Left kidney (tissue), 2 donors: Measurements from ENCODE around the gene TMEM115. TPM values are rescaled to one million over a fixed set of nuclear protein-coding genes. Genes with fewer than 3 reads are reported as not detected.

Experiments
- DNase-seq: peaks from one replicate; pipeline ENCODE4 v3.0.0-alpha.2; 2013
- polyA plus RNA-seq: library from polyadenylated mRNA; unstranded; fragments of 120-200 nt; gene quantifications from one replicate; pipeline ENCODE4 v1.2.1, GENCODE V29; 2013; ENCODE audit not compliant: insufficient read length

Gene TMEM115
- polyA plus RNA-seq, 1 donor = 28.6 TPM

GRCh38 chr3:50336452-50337174 lies 22.7 kb downstream of the TMEM115 start:
- DNase-seq = no peak

DNA sequence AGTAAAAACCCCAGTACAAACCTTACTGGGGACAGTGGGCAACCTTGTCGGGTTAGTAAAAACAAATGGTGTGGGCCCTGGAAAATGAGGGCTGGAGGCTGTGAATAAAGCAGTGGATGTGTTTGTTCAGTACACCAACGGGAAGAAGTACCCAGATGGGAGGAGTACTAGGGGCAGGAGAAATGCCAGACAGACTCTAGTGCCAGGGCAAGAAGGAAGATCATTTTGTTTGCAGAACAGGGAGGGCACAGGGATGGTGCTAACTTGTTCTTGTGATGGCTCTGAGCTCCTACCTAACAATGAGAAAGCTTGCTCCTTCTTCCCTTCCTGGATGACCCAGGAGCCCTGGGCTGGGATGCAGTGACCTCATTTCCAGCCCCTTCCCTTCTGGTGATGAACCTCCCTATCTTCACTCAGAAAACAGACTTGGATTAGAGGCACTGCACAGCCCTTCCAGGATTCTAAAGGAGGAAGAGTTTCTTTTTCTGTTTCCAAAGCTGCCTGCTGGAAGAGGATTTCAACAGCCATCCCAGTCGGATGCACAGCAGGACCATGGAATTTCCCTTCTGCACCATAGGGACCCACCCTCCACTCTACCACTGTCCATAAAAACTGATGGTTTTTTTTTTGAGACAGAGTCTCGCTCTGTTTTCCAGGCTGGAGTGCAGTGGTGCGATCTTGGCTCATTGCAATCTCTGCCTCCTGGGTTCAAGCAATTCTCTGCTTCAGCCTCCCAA lies 24.8 kb downstream of the TMEM115 start:
- DNase-seq = no peak

DNA sequence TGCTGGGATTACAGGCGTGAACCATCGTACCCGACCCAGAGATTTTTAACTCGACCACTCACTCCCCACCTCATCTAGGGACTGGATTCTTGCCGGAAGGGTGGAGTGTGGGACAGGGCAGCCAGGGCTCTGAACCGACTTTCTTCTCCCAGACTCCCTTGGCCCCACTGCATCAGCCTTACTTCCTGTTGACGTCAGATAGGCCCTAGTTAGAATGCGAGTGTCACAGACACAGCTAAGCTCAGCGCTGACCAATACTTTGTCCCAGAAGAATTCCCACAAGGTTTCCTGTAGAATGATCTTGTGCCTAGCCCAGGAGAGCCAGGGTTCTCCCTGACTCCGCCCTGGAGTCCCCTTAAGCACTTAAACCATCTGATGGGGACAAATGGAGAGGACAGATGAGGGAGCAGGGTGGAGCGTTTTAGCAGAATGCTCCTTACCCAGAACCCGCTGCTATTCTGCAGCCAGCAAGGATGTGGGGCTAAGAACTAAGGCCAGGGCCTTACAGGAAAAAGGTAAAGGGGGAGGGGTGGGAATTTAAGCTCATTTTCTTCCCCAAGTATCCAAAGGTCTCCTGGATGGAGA lies 25.5 kb downstream of the TMEM115 start:
- no peak for DNase-seq

DNA sequence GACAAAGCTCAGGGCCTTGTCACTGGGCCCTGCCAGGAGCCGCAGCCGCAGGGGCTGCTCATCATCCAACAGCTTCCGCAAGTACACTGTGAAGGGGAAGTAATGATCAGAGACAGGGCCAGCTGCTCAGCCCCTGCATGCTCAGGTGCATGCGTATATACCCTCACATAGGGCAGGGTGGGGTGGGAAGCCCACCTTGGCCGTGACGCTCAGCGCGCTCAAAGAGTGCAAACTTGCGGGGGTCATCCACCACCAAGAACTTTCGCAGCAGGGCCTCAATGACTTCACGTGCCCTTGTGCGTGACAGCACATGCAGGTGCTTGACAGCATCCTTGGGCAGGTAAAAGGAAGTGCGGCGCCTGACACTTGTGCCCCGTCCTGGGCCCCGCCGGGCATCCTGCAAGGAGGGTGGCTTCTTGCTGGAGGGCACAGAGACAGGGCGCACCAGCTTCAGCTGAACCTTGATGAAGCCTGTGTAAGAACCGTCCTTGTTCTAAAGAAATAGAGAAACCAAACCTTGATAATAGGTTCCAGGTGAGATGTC lies 27.9 kb downstream of the TMEM115 start:
- DNase-seq = no peak

DNA sequence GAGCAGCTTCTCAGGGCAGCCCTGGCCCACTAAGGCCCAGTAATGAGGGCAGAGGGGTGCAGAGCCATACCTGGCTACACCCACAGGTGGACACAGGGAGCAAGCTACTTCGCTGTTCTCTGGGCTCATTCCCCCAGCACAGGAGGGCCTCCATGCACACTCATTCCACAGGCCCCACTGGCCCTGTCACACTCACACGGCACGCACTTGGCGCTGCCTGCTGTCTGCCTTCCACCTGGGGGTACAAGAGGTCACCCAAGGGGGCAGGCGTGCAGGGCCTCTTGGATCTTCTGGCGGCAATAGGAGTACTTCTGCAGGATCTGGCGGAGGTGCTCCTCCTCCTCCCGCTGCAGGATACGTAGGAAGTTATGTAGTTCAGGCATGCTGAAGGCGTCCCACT lies 29.0 kb downstream of the TMEM115 start:
- no peak for DNase-seq

DNA sequence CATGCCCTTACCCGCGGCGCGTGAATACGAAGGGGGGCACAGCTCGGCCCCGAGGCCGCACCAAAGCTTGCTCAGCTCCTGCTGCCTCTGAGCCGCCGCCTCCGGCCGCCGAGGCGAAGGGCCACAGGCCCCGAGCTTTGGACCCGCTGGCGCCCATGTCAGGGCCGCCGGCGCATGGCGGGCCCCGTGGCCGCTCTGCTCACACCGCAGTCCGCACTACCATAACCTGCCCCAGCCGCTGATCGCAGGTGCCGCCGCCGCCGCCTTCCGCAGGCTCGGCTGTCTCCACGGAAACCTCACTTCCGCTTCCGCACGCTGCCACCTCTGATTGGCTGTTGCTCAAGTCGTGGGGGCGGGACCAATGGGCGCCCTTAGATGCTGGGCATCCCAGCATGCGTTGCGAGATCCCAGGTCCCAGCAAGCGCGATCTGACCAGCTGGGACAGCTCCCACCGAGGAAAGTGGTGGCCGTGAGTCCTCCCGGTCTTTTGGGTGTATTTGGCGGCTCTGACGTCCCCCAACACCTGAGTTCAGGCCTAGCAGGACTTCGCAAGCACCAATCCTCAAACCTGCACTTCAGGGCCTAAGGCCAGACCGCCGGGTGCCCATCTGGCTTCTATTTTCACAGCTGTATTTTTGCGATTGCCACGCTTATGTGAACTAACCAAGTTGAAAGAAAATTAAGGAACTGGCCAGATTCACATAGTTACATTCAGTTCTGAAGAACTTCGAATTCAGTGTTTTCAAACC lies 31.2 kb downstream of the TMEM115 start, which contains the start of gene TUSC2:
Gene TUSC2 (minus strand): TSS at position 281 of the 749 bp plus-strand sequence. CDS start 124 bp downstream, at position 157.
- DNase-seq = peak; percentile 97

GRCh38 chr3:50327129-50327528 lies 32.2 kb downstream of the TMEM115 start:
- DNase-seq = no peak

GRCh38 chr3:50326182-50326541 lies 33.2 kb downstream of the TMEM115 start:
- DNase-seq = no peak

- DNase-seq = no peak
Measured at GRCh38 chr3:50325497-50326181, 33.7 kb downstream of the TMEM115 start.

GRCh38 chr3:50325113-50325480 lies 34.2 kb downstream of the TMEM115 start:
- DNase-seq = no peak

GRCh38 chr3:50324351-50325112 lies 34.8 kb downstream of the TMEM115 start:
- no peak for DNase-seq

- DNase-seq = no peak
Measured at GRCh38 chr3:50323614-50324199, 35.6 kb downstream of the TMEM115 start.

- no peak for DNase-seq
Measured at GRCh38 chr3:50323092-50323600, 36.2 kb downstream of the TMEM115 start.

DNA sequence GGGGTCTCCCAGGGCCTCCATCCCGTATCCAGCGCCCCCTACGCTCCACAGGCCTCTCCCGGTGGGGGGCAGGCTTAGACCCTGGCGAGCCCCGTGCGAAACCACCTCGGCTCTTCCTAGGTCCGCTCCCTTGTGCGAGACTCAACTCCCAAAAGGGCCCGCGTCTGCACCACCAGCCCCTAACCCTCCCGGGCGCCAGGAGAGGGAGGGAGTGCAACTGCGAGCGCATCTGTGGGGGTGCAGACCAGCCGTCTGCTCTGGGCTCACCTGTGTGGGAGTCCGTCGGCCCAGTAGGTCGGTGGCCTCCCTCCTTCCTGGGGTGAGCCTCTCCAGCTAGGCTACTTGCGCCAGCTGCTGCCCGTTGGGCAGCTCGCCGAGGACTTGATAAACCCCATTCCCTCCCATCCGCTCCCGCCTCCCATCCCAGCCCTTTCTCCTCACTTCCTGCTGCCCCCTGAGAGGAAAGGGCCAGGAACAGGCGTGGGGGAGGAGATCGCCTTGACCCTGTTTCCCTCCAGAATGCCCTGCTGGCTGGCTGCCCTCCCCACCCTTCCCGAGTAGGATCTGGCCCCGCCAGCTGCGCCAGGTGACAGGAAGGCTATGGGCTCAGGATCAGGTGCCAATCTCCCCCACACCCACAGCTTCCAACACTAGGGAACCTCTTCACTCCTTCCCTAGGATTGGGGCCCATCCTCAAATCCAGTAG lies 36.8 kb downstream of the TMEM115 start, which contains the start of gene HYAL2:
Gene HYAL2 (minus strand): TSS at position 360 of the 706 bp plus-strand sequence. CDS start 2,256 bp downstream, outside the sequence.
- no peak for DNase-seq

DNA sequence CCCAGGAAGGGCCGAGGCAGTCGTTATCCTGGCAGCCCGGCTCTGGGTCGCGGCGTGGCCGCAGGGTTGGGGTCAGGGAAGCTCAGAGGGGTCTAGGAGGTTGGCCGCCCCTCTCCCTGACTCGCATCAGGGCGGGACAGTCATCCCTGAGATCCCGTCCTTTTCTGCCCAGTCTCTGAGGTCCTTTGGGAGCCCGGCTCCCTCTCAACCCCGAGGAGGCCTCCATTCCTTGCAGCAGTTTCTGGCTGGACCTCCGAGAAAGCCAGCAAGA lies 37.3 kb downstream of the TMEM115 start:
- DNase-seq = no peak

DNA sequence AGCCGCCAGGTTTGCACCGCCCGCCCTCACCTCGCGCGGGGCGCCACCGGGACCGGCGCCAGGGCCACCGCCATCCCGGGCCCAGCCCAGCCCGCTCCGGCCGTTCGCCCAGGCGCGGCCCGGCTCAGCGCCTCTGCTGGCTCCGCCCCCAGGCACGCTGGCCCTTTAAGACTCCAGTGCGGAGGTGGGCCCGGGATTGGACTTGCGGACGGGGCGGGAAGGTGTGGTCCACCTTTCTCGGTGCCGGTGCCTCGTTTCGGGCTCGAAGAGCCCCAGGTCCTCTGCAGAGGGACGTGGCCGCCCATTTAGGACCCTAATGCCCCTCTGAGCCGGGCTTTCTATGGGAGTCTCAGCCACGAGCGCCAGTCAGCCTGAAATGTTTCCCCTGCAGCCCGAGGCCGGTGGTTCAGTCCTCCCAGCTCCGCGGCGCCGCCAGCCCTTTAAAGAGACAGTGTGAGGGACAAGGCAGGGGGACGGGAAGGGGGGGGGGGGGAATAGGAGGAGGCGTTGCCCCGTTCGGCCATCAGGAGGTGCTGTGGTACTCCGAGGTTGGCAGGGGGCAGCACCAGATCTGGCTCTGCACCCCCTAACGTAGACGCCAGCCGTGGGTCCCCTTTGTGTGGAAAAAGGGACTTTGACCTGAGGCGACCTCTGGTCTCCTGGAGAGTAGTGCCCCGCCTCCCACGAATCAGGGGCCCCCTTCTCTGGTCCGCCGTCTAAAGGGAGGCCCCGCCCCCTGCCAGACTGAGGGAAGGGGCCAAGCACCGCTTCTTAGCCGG lies 37.8 kb downstream of the TMEM115 start:
- peak; percentile 91 for DNase-seq

- peak; percentile 88 for DNase-seq
Measured at GRCh38 chr3:50320853-50321335, 38.4 kb downstream of the TMEM115 start.

DNA sequence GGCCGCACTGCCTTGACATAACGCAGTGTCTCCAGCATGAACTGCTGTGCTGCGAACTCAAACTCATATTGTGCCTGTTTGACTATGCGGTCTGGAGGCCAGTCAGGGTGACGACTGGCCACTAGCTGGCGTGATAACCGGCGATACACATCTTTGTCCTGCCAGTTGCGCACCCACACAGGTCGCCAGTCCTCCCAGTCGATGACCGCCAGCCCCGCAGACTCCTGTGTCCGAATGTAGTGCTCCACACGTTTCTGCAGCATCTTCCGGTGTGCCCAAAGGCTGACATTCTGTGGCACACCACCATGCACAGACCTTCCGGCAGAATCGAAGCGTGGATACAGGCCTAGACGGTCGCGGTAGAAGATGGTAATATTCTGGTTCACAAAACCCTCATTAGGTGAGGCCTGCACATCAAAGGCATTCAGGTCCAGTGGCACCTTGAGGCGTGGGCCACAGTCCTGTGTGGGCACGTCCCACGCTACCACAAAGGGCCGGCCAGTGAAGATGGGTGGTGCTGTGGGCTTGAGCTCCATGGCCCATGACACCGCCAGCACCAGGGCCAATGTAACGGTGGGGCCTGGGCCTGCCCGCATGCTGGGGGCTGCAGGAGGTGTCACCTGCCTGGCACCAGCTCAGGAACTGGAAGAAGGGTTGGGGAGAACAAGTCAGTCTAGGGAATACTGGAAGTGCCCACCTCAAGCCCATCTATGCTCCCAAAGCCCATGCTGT lies 39.3 kb downstream of the TMEM115 start:
- no peak for DNase-seq
